Effector memory CD4-positive, alpha-beta T cell (primary cell): ENCODE data around the gene PITPNB.

Experiments
- DNase-seq, 3 donors: peaks; one replicate each; pipeline ENCODE4 v3.0.0-alpha.2; 2020
- H3K27ac ChIP-seq: 2 replicates; pipeline ENCODE4 v1.7.0; 2013; ENCODE audit warnings: mild to moderate bottlenecking, low read length, moderate library complexity; ENCODE audit not compliant: insufficient read depth, poor library complexity, severe bottlenecking
- H3K27me3 ChIP-seq: replicated peaks from 2 replicates; pipeline ENCODE4 v1.7.0; 2013; ENCODE audit warnings: mild to moderate bottlenecking, low read length; ENCODE audit not compliant: insufficient read depth, control insufficient read depth, poor library complexity, severe bottlenecking
- H3K36me3 ChIP-seq: 2 replicates; pipeline ENCODE4 v1.7.0; 2013; ENCODE audit warnings: mild to moderate bottlenecking, low read length, moderate library complexity; ENCODE audit not compliant: control insufficient read depth, insufficient read depth
- H3K4me1 ChIP-seq: 2 replicates; pipeline ENCODE4 v1.7.0; 2013; ENCODE audit warnings: low read length, mild to moderate bottlenecking; ENCODE audit not compliant: control insufficient read depth, insufficient read depth, poor library complexity, severe bottlenecking
- H3K4me3 ChIP-seq: 2 replicates; pipeline ENCODE4 v1.7.0; 2013; ENCODE audit warnings: low read length, low read depth, mild to moderate bottlenecking; ENCODE audit not compliant: insufficient read depth, poor library complexity, severe bottlenecking
- H3K9me3 ChIP-seq: 2 replicates; pipeline ENCODE4 v1.7.0; 2013; ENCODE audit warnings: mild to moderate bottlenecking, low read length, moderate library complexity; ENCODE audit not compliant: control insufficient read depth

The PITPNB gene

DNA sequence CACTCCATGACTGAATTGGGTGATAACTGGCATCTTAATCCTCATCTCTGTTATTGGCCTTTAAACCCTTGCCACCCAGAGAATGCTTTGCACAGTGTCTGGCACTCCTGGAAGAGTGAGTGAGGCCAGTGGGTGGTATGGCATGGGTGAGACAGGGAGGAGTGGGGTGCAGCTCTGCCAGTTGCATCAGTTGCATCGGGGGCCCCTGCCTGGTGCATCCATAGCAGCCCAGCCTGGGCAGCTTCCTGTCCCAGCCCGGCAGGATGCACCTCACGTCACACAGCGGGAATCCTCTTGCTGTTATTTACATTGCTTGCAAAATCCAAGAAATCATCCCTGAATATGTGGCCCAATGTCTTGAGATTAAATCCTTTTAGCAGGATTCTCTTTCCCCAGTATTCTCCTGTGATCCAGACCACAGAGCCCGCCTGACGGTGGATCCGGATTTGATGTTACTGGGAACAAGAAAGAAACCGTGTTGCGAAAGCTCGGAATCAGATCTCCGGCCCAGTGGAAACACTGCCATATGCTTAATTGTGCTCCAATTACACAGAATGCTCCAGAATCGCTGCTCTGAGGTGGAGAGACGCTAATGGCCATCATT lies 79.9 kb downstream of the PITPNB start:
- H3K4me1 ChIP-seq: no peaks in the 10 kb centered on the region
- no peak for DNase-seq
- H3K27ac ChIP-seq: no peak overlapping the region
- no peaks in the 10 kb centered on the region for H3K36me3 ChIP-seq
- no peaks in the 10 kb centered on the region for H3K27me3 ChIP-seq
- H3K9me3 ChIP-seq: no peaks in the 10 kb centered on the region
- H3K4me3 ChIP-seq: no peak overlapping the region

DNA sequence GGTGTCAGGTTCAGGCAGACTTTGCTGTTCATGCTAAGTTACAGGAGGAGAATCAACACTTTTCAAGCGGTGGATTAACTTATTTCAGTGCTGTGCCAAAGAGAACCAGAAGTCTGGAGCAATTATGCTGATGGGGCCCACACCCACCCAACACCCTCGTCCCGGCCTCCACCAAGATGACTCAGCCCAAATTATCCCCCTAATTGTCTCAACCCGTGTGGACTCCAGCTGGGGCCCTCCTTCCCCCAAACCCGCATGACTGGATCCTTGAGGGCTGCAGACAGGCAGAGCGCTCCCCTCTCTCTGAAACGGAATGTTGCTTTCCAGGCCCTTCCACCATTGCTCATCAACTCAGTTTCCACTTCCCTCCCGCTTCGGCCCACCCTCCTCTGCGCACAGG lies 82.9 kb downstream of the PITPNB start:
- no peaks in the 10 kb centered on the region for H3K27me3 ChIP-seq
- H3K4me3 ChIP-seq: no peak overlapping the region
- no peak for DNase-seq
- no peaks in the 10 kb centered on the region for H3K9me3 ChIP-seq
- no peaks in the 10 kb centered on the region for H3K36me3 ChIP-seq
- H3K4me1 ChIP-seq: no peaks in the 10 kb centered on the region
- no peak overlapping the region for H3K27ac ChIP-seq

DNA sequence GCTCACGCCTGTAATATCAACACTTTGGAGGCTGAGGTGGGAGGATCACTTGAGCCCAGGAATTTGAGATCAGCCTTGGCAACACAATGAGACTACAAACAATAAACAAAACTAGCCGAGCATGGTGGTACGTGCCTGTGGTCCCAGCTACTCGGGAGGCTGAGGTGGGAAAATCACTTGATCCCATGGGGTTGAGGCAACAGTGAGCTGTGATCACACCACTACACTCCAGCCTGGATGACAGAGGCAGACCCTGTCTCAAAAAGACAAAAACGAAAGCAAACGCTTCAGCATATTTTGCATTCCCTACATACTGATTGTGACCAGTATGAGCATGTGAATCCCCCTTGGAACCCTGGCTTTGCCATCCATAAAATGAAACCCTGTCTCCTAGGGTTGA lies 83.6 kb downstream of the PITPNB start:
- Histone ChIP-seq H3K27me3 (no peaks in the 10 kb centered on the region), H3K4me1 (no peaks in the 10 kb centered on the region), H3K9me3 (no peaks in the 10 kb centered on the region), H3K27ac (no peak overlapping the region), H3K4me3 (no peak overlapping the region), H3K36me3 (no peaks in the 10 kb centered on the region)
- no peak for DNase-seq

DNA sequence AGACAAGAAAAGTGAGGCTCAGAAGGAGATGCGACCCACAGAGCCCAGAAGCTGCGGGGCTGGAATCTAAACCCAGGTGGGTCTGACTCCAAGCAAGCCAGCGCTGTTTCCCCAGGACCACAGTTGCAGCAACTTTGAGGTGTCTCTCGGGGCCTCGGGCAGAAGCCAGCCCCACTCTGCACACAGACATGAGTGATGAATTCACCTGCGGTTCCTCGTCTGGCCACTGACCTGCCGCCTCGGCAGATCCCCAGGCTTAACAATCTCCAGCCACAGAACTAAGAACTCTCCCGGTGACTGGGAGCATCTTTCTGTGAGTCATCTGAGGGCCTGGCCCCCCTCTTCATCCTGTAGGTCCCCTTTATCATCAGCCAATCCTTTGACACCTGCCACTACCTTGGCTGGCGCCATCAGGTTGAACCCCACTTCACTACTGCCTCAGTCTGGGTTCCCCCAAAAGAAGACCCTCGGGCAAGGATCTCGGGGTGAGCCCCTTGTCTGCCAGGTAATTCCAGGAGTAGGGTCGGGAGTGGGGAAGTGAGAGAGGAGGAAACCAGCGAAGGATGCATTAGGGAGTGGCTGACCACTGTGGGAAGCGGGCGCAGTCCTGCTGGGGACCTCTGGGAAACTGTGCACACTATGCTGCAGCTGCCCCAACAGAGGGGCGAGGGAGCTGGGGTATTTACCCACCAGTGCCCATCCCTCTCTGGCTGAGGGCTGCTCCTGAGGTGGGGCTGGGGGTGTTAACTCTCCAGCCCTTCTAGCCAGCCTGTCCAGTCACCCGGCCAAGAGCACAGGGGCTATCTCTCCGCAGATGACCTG lies 84.5 kb downstream of the PITPNB start:
- Histone ChIP-seq H3K4me1 (no peaks in the 10 kb centered on the region), H3K4me3 (no peak overlapping the region), H3K27ac (no peak overlapping the region), H3K36me3 (no peaks in the 10 kb centered on the region), H3K9me3 (no peaks in the 10 kb centered on the region), H3K27me3 (no peaks in the 10 kb centered on the region)
- no peak for DNase-seq

- Histone ChIP-seq H3K36me3 (no peaks in the 10 kb centered on the region), H3K4me1 (no peaks in the 10 kb centered on the region), H3K27ac (no peak overlapping the region), H3K4me3 (no peak overlapping the region), H3K9me3 (no peaks in the 10 kb centered on the region), H3K27me3 (no peaks in the 10 kb centered on the region)
- no peak for DNase-seq
These were observed 85.3 kb downstream of the PITPNB start for GRCh38 chr22:27833803-27834202.

- Histone ChIP-seq H3K27ac (no peak overlapping the region), H3K27me3 (no peaks in the 10 kb centered on the region), H3K4me1 (no peaks in the 10 kb centered on the region), H3K4me3 (no peak overlapping the region), H3K36me3 (no peaks in the 10 kb centered on the region), H3K9me3 (no peaks in the 10 kb centered on the region)
- DNase-seq: no peak
These were observed 86.5 kb downstream of the PITPNB start for GRCh38 chr22:27832606-27833005.

GRCh38 chr22:27829620-27830019 lies 89.4 kb downstream of the PITPNB start:
- no peak overlapping the region for H3K27ac ChIP-seq
- DNase-seq: no peak
- no peak overlapping the region for H3K4me3 ChIP-seq

DNA sequence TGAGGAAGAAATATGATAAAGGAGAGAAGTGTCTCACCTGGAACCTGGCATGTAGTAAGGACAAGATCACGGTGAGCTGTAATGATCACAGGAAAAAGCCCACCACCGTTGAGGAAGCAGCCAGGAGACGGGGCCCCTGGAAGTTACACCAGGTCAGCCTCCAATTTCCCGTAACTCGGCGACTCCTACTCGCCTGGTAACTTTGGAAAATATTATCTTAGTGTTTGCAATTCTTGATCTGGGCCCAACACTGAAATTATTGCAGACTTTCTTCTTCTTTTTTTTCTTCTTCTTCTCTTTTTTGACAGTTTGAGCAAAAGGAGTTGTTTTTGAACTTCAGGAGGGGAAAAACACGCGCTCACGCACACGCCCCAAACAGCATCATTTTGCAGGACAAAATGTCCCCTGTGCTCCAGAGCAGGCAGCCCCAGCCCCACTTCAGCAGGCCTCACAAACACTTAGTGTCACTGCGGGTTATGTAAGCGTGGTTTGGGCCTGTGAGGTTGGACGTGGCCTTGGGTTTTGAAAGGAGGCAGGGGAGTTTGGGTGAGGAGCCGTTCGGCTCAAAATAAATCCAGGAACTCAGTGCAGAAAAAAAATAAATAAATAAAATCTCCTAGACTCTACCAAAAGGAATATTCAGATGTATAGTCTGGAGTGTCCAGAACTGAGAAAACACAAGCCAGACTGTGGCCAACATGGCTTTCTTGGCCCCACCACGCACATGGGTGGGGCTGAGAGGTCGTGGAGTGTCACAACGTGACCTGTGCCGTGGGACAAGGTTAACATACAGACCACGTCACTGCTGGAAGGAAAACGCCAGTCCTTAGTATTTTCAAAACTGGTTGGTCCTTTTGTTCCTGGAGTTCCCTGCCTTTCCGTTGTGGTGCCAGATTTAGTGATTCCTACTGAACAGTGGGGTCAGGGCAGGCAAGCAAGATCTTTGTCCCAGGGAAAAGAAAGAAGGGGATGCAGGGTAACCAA lies 91.2 kb downstream of the PITPNB start:
- no peaks in the 10 kb centered on the region for H3K4me1 ChIP-seq
- H3K36me3 ChIP-seq: no peaks in the 10 kb centered on the region
- H3K27me3 ChIP-seq: no peaks in the 10 kb centered on the region
- H3K4me3 ChIP-seq: no peak overlapping the region
- H3K27ac ChIP-seq: no peak overlapping the region
- no peaks in the 10 kb centered on the region for H3K9me3 ChIP-seq
- DNase-seq: no peak

More at GRCh38 chr22:27829620-27830019, 89.4 kb downstream of the PITPNB start:
- Histone ChIP-seq H3K27me3 (no peaks in the 10 kb centered on the region), H3K4me1 (no peaks in the 10 kb centered on the region), H3K36me3 (no peaks in the 10 kb centered on the region), H3K9me3 (no peaks in the 10 kb centered on the region)

DNA sequence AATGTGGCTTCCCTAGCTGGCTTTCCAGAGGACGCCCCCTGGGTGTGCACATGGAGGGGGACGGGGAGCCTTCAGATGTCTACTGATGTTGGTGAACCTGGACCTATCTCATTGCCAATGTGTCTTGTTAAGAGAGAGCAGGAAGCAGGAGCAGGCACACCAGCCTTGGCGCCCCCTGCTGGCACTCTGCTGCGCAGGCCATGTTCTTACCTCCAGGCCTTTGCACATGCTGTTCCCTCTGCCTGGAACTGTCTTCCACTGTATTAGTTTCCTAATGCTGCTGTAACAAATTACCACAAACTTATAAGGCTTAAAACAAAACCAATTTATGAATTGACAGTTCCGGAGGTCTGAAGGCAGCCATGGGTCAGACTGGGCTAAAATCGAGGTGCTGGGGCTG lies 93.9 kb downstream of the PITPNB start:
- H3K4me1 ChIP-seq: no peaks in the 10 kb centered on the region
- no peaks in the 10 kb centered on the region for H3K27me3 ChIP-seq
- no peak overlapping the region for H3K27ac ChIP-seq
- H3K36me3 ChIP-seq: no peaks in the 10 kb centered on the region
- DNase-seq: no peak
- H3K9me3 ChIP-seq: no peaks in the 10 kb centered on the region
- no peak overlapping the region for H3K4me3 ChIP-seq
